Heart left ventricle (tissue), 13 donors: Measurements from ENCODE around the gene SCYL2.

Experiments
- POLR2A ChIP-seq, 2 donors: fragments of 450-650 bp; IDR thresholded peaks; one replicate each; pipeline ENCODE4 v1.6.1; 2017; ENCODE audit warnings: antibody characterized with exemption in 2 of 2, mild to moderate bottlenecking in 2 of 2, moderate library complexity in 2 of 2
- TF ChIP-seq, protein P1 (sequence below), 12 donors: fragments of 200-600 bp; sonication (generic) in 4 of 12; IDR thresholded peaks; one replicate each; pipeline versions ENCODE4 v1.5.0 to v1.8.0; 2018 to 2022; ENCODE audit warnings: antibody characterized with exemption in 12 of 12, mild to moderate bottlenecking in 5 of 12
- donor health status: ischemic (EF 13 %, LVEDD 7.1; RV severe dilation, severe dysfunction).
- donor health status: DM: no; HTN: yes; CAD: no.
- donor health status: DM: no; HTN: no; CAD: no.
- donor health status: ischemic (EF 25% LVEDD 6.9; RV normal size, moderate dysfunction).
- donor health status: ischemic (EF 25% LVEDD 5.7; RV mildly dilated, moderate dysfunction).
- donor health status: ischemic (EF 35%, LVEDD 5.7; RV mildly dilated, moderate dysfunction).
- donor health status: nonischemic (EF 11% LVEDD 7.7; RV severe dilation, severe dysfunction).
- donor health status: DM: yes; HTN: yes; CAD: no.
- donor health status: PGD.
- donor health status: ischemic (EF 29% LVEDD 5.4; RV normal size, mild dysfunction).
- donor health status: nonischemic (EF 23%, LVEDD 6.1; RV moderate dilation, normal function).

- TF ChIP-seq, protein P1, sequence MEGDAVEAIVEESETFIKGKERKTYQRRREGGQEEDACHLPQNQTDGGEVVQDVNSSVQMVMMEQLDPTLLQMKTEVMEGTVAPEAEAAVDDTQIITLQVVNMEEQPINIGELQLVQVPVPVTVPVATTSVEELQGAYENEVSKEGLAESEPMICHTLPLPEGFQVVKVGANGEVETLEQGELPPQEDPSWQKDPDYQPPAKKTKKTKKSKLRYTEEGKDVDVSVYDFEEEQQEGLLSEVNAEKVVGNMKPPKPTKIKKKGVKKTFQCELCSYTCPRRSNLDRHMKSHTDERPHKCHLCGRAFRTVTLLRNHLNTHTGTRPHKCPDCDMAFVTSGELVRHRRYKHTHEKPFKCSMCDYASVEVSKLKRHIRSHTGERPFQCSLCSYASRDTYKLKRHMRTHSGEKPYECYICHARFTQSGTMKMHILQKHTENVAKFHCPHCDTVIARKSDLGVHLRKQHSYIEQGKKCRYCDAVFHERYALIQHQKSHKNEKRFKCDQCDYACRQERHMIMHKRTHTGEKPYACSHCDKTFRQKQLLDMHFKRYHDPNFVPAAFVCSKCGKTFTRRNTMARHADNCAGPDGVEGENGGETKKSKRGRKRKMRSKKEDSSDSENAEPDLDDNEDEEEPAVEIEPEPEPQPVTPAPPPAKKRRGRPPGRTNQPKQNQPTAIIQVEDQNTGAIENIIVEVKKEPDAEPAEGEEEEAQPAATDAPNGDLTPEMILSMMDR (IDR thresholded peaks at IDR 0.05) = peak in 11 of 12 donors; percentile 27 to 65 (median 47)
- TF ChIP-seq POLR2A (IDR thresholded peaks at IDR 0.05) = no peak
Measured at GRCh38 chr12:100348657-100349454, 81.9 kb downstream of the SCYL2 start.
